Panc1 (cell line): ENCODE results near the gene COG8. TPM values are rescaled to one million over a fixed set of nuclear protein-coding genes. Genes with fewer than 3 reads are reported as not detected.
"Not testable (repeated sequence)": the region's sequence is repeated elsewhere in the genome, so short reads cannot be mapped to it uniquely, and the experiment has no call there.

Experiments
- ATAC-seq: fragments of 200-7000 bp; cut with Tn5 transposase; 2 replicates; pipeline ENCODE4 v1.9.1; 2020; ENCODE audit warnings: mild to moderate bottlenecking, moderate library complexity
- BruUV-seq: library from RNA; stranded (reverse); fragments of 400-500 nt; replicated peaks from 2 replicates; lab custom pipeline; 2021; lab: Mats Ljungman, UMichigan
- CTCF ChIA-PET: fragments of 300-600 bp; sonication (Branson Sonifier 250); formaldehyde crosslinking; loops from one replicate; lab custom pipeline; 2022; ENCODE audit warnings: antibody characterized with exemption; lab: Charles Lee
- POLR2A ChIA-PET: fragments of 300-600 bp; sonication (Branson Sonifier 250); formaldehyde crosslinking; loops from one replicate; lab custom pipeline; 2022; ENCODE audit warnings: antibody characterized with exemption; lab: Charles Lee
- DNase-seq: peaks from one replicate; pipeline ENCODE4 v3.0.0-alpha.2; 2010; ENCODE audit warnings: low read depth, low spot score
- H3K27ac ChIP-seq: 2 replicates; pipeline ENCODE4 v1.5.1; 2011; ENCODE audit warnings: mild to moderate bottlenecking, low read length, inconsistent platforms
- H3K27me3 ChIP-seq: fragments of 200-500 bp; sonication (Bioruptor generic); 2 replicates; pipeline ENCODE4 v1.6.0; 2014; ENCODE audit warnings: low read length, inconsistent platforms; ENCODE audit not compliant: control insufficient read depth, insufficient read depth
- H3K36me3 ChIP-seq: fragments of 200-500 bp; sonication (Bioruptor generic); 2 replicates; pipeline ENCODE4 v1.5.1; 2014; ENCODE audit warnings: inconsistent platforms, mild to moderate bottlenecking, low read length, moderate library complexity; ENCODE audit not compliant: control insufficient read depth, insufficient read depth
- H3K4me1 ChIP-seq: 2 replicates; pipeline ENCODE4 v1.5.1; 2011; ENCODE audit warnings: inconsistent platforms, mild to moderate bottlenecking, low read length, moderate library complexity; ENCODE audit not compliant: control insufficient read depth, insufficient read depth
- H3K4me3 ChIP-seq, 2 experiments: 2 replicates each; pipeline ENCODE4 v1.5.1; 2011 to 2012; ENCODE audit warnings: low read depth in 2 of 2, low read length in 2 of 2, mild to moderate bottlenecking in 2 of 2, inconsistent platforms in 1 of 2, moderate library complexity in 1 of 2
- H3K9me3 ChIP-seq: fragments of 200-500 bp; sonication (Bioruptor generic); 2 replicates; pipeline ENCODE4 v1.5.1; 2014; ENCODE audit warnings: low read depth, mild to moderate bottlenecking, inconsistent platforms, low read length, moderate library complexity; ENCODE audit not compliant: control insufficient read depth, insufficient read depth
- CTCF ChIP-seq: fragments of 450-650 bp; IDR thresholded peaks from 2 replicates; pipeline ENCODE4 v1.5.1; 2017; ENCODE audit warnings: mild to moderate bottlenecking
- POLR2AphosphoS5 ChIP-seq: IDR thresholded peaks from 2 replicates; pipeline ENCODE4 v1.6.1; 2012; ENCODE audit warnings: mild to moderate bottlenecking, low read depth, low read length, moderate library complexity
- SIN3A ChIP-seq: IDR thresholded peaks from 2 replicates; pipeline ENCODE4 v1.6.1; 2012; ENCODE audit warnings: low read depth, mild to moderate bottlenecking, low read length, moderate library complexity, borderline replicate concordance; ENCODE audit not compliant: insufficient read depth
- TCF7L2 ChIP-seq: IDR thresholded peaks from 2 replicates; pipeline ENCODE4 v1.6.1; 2011; ENCODE audit warnings: mild to moderate bottlenecking, low read depth, low read length, inconsistent platforms
- in situ Hi-C: cut with HindIII; loops from 2 replicates; pipeline ENCODE4 v1.10.0; 2016; ENCODE audit warnings: low sequenced_read_pairs, low pct_unique_long_range_greater_than_20kb
- intact Hi-C: fragments of 100-400 bp; cut with micrococcal nuclease; formaldehyde crosslinking; loops from one replicate; pipeline ENCODE4 v1.10.0; 2022; ENCODE audit not compliant: unreplicated experiment
- total RNA-seq: library from RNA; stranded (reverse); gene quantifications from one replicate; pipeline ENCODE4 v1.2.1, GENCODE V29; 2021; ENCODE audit not compliant: unreplicated experiment
- TF ChIP-seq, protein P1 (sequence below), 2 experiments: IDR thresholded peaks; 2 replicates each; pipeline ENCODE4 v1.6.1; 2011 to 2012; ENCODE audit warnings: low read depth in 2 of 2, control low read depth in 1 of 2, low read length in 1 of 2, mild to moderate bottlenecking in 1 of 2, moderate library complexity in 1 of 2; ENCODE audit not compliant: insufficient read depth in 1 of 2

The COG8 gene
- total RNA-seq, 1 experiment from 2014 or later: 30.5 TPM

GRCh38 chr16:69301187-69301586, 38.2 kb downstream of the COG8 start:
- ChIA-PET POLR2A (interaction anchor here (0.6 kb wide), 1 partner anchor 177 kb away, joined by 9 read pairs; no protein-coding TSS in a partner anchor), CTCF (interaction anchor here (0.6 kb wide), 1 partner anchor 288 kb away, joined by 3 read pairs; no protein-coding TSS in a partner anchor)
- H3K4me3 ChIP-seq: no peak overlapping the region
- no peaks in the 10 kb centered on the region for H3K4me1 ChIP-seq
- H3K27ac ChIP-seq: no peak overlapping the region
- no peak for TF ChIP-seq TCF7L2
- TF ChIP-seq, protein P1, sequence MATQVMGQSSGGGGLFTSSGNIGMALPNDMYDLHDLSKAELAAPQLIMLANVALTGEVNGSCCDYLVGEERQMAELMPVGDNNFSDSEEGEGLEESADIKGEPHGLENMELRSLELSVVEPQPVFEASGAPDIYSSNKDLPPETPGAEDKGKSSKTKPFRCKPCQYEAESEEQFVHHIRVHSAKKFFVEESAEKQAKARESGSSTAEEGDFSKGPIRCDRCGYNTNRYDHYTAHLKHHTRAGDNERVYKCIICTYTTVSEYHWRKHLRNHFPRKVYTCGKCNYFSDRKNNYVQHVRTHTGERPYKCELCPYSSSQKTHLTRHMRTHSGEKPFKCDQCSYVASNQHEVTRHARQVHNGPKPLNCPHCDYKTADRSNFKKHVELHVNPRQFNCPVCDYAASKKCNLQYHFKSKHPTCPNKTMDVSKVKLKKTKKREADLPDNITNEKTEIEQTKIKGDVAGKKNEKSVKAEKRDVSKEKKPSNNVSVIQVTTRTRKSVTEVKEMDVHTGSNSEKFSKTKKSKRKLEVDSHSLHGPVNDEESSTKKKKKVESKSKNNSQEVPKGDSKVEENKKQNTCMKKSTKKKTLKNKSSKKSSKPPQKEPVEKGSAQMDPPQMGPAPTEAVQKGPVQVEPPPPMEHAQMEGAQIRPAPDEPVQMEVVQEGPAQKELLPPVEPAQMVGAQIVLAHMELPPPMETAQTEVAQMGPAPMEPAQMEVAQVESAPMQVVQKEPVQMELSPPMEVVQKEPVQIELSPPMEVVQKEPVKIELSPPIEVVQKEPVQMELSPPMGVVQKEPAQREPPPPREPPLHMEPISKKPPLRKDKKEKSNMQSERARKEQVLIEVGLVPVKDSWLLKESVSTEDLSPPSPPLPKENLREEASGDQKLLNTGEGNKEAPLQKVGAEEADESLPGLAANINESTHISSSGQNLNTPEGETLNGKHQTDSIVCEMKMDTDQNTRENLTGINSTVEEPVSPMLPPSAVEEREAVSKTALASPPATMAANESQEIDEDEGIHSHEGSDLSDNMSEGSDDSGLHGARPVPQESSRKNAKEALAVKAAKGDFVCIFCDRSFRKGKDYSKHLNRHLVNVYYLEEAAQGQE (IDR thresholded peaks at IDR 0.05; ENCODE audit: insufficient read depth in 1 of 2, low read depth in 2 of 2, low read length in 1 of 2): no peak
- no peak for TF ChIP-seq SIN3A
- no peak for TF ChIP-seq POLR2AphosphoS5
- no peak for TF ChIP-seq CTCF
- BruUV-seq: no TSS peak
- ATAC-seq (no peak), DNase-seq (no peak)
- no peaks in the 10 kb centered on the region; the same call in 1 of the 2 replicates for H3K36me3 ChIP-seq
- in situ Hi-C loops (no loop called here), intact Hi-C loops (no loop called here)
- no peaks in the 10 kb centered on the region for H3K9me3 ChIP-seq
- H3K27me3 ChIP-seq: no peaks in the 10 kb centered on the region

DNA sequence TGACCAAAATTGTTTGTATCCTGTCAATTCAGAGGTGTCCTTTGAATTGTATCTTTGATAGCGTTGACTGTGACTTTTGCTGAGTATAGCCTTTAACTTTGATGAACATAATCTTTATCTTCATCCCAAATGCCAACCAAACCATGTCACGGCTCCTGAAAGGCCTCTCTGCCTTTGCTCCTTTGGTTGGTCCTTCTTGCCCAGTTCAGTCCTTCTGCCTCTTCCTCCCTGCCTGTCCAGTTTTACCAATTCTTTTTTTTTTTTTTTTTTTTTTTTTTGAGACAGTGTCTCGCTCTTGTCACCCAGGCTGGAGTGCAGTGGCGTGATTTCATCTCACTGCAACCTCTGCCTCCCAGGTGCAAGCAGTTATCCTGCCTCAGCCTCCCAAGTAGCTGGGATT, 41.1 kb downstream of the COG8 start:
- BruUV-seq: no TSS peak
- H3K27me3 ChIP-seq: no peaks in the 10 kb centered on the region
- ATAC-seq: no peak
- TF ChIP-seq TCF7L2 (no peak), CTCF (no peak), SIN3A (no peak), POLR2AphosphoS5 (no peak)
- TF ChIP-seq, protein P1 (IDR thresholded peaks at IDR 0.05; ENCODE audit: insufficient read depth in 1 of 2, low read depth in 2 of 2, low read length in 1 of 2): no peak
- H3K27ac ChIP-seq: no peak overlapping the region
- no peak for DNase-seq
- H3K36me3 ChIP-seq: no peaks in the 10 kb centered on the region
- H3K4me3 ChIP-seq: no peak overlapping the region
- in situ Hi-C loops (no loop called here), intact Hi-C loops (no loop called here)
- CTCF ChIA-PET: no interaction called here
- POLR2A ChIA-PET: no interaction called here
- H3K4me1 ChIP-seq: no peaks in the 10 kb centered on the region
- no peaks in the 10 kb centered on the region for H3K9me3 ChIP-seq

- DNase-seq, H3K36me3 ChIP-seq, ATAC-seq, H3K9me3 ChIP-seq, H3K27ac ChIP-seq, H3K4me1 ChIP-seq, in situ Hi-C loops, H3K27me3 ChIP-seq, intact Hi-C loops, BruUV-seq, H3K4me3 ChIP-seq: not testable (repeated sequence)
- ChIA-PET POLR2A (interaction anchor here (0.6 kb wide), 1 partner anchor 272 kb away, joined by 3 read pairs; no protein-coding TSS in a partner anchor), CTCF (interaction anchor here (0.7 kb wide), 1 partner anchor 14 kb away, joined by 3 read pairs; no protein-coding TSS in a partner anchor)
Measured at GRCh38 chr16:69296771-69297170, 42.6 kb downstream of the COG8 start.
